AG10803 (cell line): ENCODE results near the gene TMEM44.
A peak's percentile ranks its signal among the peaks of the same experiment; 100 is the strongest.

Experiments
- DNase-seq: peaks from one replicate; pipeline ENCODE4 v3.0.0; 2010; ENCODE audit warnings: low read depth
- H3K4me3 ChIP-seq: 2 replicates; pipeline ENCODE4 v1.5.1; 2011; ENCODE audit warnings: mild to moderate bottlenecking, low read length, control low read depth
- TF ChIP-seq, protein P1 (sequence below): conservative IDR thresholded peaks from 2 replicates; pipeline ENCODE4 v1.5.1; 2011; ENCODE audit warnings: mild to moderate bottlenecking, low read length, control low read depth, inconsistent platforms

TMEM44 gene

DNA sequence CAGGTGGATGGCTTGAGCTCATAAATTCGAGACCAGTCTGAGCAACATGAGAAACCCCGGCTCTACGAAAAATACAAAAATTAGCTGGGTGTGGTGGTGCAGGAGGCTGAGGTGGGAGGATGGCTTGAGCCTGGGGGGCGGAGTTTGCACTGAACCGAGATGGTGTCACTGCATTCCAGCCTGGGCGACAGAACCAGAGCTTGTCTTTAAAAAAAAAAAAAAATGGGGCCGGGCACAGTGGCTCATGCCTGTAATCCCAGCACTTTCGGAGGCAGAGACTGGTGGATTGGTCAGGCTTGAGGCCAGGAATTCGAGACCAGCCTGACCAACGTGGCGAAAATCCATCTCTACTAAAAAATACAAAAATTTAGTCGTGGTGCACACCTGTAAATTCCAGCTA, 64.0 kb downstream of the TMEM44 start:
- H3K4me3 ChIP-seq, result no peak overlapping the region
- TF ChIP-seq, protein P1, sequence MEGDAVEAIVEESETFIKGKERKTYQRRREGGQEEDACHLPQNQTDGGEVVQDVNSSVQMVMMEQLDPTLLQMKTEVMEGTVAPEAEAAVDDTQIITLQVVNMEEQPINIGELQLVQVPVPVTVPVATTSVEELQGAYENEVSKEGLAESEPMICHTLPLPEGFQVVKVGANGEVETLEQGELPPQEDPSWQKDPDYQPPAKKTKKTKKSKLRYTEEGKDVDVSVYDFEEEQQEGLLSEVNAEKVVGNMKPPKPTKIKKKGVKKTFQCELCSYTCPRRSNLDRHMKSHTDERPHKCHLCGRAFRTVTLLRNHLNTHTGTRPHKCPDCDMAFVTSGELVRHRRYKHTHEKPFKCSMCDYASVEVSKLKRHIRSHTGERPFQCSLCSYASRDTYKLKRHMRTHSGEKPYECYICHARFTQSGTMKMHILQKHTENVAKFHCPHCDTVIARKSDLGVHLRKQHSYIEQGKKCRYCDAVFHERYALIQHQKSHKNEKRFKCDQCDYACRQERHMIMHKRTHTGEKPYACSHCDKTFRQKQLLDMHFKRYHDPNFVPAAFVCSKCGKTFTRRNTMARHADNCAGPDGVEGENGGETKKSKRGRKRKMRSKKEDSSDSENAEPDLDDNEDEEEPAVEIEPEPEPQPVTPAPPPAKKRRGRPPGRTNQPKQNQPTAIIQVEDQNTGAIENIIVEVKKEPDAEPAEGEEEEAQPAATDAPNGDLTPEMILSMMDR, result no peak
- DNase-seq, result no peak

DNA sequence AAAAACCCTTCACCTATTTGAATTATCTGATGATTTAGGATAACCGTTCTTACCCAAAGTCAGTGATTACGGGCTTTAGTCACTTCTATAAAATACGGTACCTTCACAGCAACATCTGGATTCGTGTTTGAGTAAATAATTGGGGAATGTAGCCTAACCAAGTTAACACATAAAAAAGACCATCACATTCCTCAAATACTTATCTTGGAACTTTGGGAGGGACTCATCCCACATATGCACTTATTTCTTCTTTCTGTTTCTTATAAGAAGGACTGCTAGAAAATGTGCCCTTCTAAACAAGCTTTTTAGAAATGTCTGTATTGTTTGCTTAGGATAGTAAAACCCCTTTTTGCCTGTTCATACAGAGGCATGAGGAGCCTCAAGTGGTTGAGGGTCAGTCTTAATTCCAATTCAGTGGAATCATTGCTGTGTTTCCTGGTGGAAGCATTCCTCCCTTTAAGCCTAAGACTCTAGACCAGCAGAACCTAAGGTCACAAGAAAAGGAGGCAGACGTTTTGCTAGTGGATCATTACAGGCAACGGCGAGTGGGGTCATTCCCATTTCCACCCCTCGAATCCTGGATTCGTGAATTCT, 67.5 kb downstream of the TMEM44 start:
- H3K4me3 ChIP-seq, result no peak overlapping the region
- DNase-seq, result peak; percentile 92
- TF ChIP-seq, protein P1, result no peak

DNA sequence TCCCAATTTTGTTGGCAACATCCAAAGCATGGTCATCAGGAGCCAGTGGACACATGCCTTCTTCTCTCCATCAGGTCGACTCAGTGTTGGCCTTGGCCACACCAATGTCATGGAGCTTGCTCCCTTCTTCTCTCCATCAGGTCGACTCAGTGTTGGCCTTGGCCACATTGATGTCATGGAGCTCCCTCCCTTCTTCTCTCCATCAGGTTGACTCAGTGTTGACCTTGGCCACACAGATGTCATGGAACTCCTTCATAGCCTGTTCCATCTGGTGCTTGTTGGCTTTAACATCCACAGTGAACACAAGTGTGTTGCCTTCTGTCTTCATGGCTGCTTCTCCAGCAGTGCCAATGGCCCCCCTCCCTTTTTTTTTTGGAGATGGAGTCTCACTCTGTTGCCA, 70.2 kb downstream of the TMEM44 start:
- TF ChIP-seq, protein P1, result no peak
- DNase-seq, result no peak
- H3K4me3 ChIP-seq, result no peak overlapping the region

DNA sequence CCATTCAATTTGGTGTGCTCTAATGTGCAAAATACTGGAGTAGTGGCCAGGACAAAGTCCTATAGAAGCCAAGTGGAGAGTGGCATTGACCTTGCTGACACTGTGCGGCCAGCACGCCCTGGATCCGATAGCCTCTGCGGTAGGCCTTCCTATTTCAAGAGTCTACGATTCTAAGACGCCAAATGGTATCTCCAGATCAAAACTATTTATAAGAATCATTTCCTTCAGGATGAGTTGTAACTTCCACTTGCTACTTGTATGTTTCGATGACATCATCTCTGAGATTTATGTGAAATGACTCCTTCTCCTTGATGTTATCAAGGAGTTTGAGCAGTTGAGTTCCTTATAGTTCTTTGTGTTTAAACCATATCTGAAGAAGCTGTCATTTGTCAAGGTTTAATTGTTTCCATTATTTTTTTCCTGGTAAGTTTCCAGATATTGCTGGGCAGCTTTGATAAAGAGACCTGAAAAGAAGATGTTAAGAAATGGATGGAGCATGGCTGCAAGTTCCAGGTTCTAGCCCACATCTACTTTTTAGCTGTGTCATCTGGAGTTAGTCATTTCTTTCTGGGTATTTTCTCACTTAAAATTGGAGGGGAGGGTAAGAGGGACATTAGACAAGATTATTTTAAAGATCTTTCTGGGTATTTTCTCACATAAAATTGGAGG, 71.8 kb downstream of the TMEM44 start:
- TF ChIP-seq, protein P1, result no peak
- no peak overlapping the region for H3K4me3 ChIP-seq
- peak; percentile 60 for DNase-seq

DNA sequence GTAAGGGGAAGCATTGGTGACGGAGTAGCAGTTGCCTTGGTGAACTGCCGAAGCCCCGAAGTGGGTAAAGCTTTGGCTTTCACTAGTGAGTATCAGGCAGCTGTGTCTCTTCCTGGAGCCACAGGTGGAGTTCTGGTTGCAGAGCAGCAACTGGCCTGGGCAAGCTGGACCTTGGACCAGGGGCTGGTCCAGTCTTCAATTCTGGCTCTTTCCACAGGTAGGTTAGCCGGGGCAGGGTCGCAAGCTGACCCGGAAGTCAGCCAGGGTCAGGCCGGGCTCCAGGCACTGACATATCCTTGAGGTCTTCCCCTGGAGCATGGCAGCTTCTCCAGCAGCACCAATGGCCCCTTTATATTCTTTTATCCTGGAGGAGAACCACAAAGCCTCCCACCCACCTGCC, 73.2 kb downstream of the TMEM44 start:
- no peak overlapping the region for H3K4me3 ChIP-seq
- TF ChIP-seq, protein P1, result no peak
- no peak for DNase-seq

DNA sequence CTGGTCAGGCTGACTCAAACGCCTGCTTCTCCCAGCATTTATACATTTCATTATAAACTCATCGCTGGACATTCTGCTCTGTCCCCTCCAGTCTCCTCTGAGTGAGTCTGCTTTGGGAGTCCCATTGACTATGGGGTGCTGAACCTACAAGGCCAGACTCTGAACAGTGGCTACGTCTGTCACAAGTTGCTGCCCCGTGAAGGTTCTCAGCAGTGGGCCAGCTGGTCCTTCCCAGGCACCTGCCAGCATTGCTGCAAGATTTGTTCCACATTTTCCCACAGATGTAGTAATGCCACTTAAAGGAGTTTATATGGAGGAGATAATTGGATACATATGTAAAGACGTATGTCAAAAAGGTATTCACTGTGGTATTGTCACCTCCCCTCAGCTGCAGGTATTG, 73.7 kb downstream of the TMEM44 start:
- no peak for DNase-seq
- TF ChIP-seq, protein P1, result no peak
- H3K4me3 ChIP-seq, result no peak overlapping the region
